ENCODE measurements around the gene LPAR3.
"Not testable (repeated sequence)": the region's sequence is repeated elsewhere in the genome, so short reads cannot be mapped to it uniquely, and the experiment has no call there.

LPAR3 gene

GRCh38 chr1:84892705-84893618 is at the start of gene LPAR3:
TSS of gene LPAR3 (minus strand) at chr1:84893206. CDS start at chr1:84866120, 27,086 bp downstream.
- no peak for DNase-seq (ENCODE audit: low spot score)

GRCh38 chr1:84941843-84942242 is 48.8 kb upstream of the LPAR3 start:
- DNase-seq (ENCODE audit: low spot score) = no peak

- DNase-seq (ENCODE audit: low spot score) = no peak
These were observed 47.5 kb upstream of the LPAR3 start for GRCh38 chr1:84940481-84940880.

GRCh38 chr1:84939761-84940160 is 46.8 kb upstream of the LPAR3 start:
- DNase-seq (ENCODE audit: low spot score) = no peak

GRCh38 chr1:84939151-84939550 is 46.1 kb upstream of the LPAR3 start:
- no peak for DNase-seq (ENCODE audit: low spot score)

GRCh38 chr1:84936116-84936810 is 43.3 kb upstream of the LPAR3 start:
- DNase-seq (ENCODE audit: low spot score) = no peak

GRCh38 chr1:84933011-84933611 is 40.1 kb upstream of the LPAR3 start:
- no peak for DNase-seq (ENCODE audit: low spot score)

- no peak for DNase-seq (ENCODE audit: low spot score)
These were observed 37.8 kb upstream of the LPAR3 start for GRCh38 chr1:84930831-84931230.

- DNase-seq (ENCODE audit: low spot score) = no peak
These were observed 37.3 kb upstream of the LPAR3 start for GRCh38 chr1:84930329-84930728.

GRCh38 chr1:84929581-84929980 is 36.6 kb upstream of the LPAR3 start:
- DNase-seq (ENCODE audit: low spot score) = no peak

- DNase-seq (ENCODE audit: low spot score) = no peak
These were observed 36.0 kb upstream of the LPAR3 start for GRCh38 chr1:84928979-84929378.

- DNase-seq (ENCODE audit: low spot score) = no peak
These were observed 30.3 kb upstream of the LPAR3 start for GRCh38 chr1:84923317-84923716.

- no peak for DNase-seq (ENCODE audit: low spot score)
These were observed 27.2 kb upstream of the LPAR3 start for GRCh38 chr1:84920159-84920558.

- DNase-seq (ENCODE audit: low spot score) = no peak
These were observed 26.5 kb upstream of the LPAR3 start for GRCh38 chr1:84919461-84919970.

GRCh38 chr1:84918726-84919336 is 25.8 kb upstream of the LPAR3 start:
- no peak for DNase-seq (ENCODE audit: low spot score)

GRCh38 chr1:84916897-84917296 is 23.9 kb upstream of the LPAR3 start:
- no peak for DNase-seq (ENCODE audit: low spot score)

- no peak for DNase-seq (ENCODE audit: low spot score)
These were observed 20.5 kb upstream of the LPAR3 start for GRCh38 chr1:84913555-84913892.

GRCh38 chr1:84912726-84913554 is 19.9 kb upstream of the LPAR3 start:
- no peak for DNase-seq (ENCODE audit: low spot score)

GRCh38 chr1:84908746-84909464 is 15.9 kb upstream of the LPAR3 start:
- not testable (repeated sequence) for DNase-seq (ENCODE audit: low spot score)

- DNase-seq (ENCODE audit: low spot score) = no peak
These were observed 14.3 kb upstream of the LPAR3 start for GRCh38 chr1:84907095-84907827.

Measured in left forelimb (tissue), 1 donor.